ENCODE measurements around the gene GNL1. TPM values are rescaled to one million over a fixed set of nuclear protein-coding genes. Genes with fewer than 3 reads are reported as not detected.
A peak's percentile ranks its signal among the peaks of the same experiment; 100 is the strongest.

The GNL1 gene
- total RNA-seq, 6 experiments from 2014 or later = 5.1 to 25.6 (median 19.8) TPM

DNA sequence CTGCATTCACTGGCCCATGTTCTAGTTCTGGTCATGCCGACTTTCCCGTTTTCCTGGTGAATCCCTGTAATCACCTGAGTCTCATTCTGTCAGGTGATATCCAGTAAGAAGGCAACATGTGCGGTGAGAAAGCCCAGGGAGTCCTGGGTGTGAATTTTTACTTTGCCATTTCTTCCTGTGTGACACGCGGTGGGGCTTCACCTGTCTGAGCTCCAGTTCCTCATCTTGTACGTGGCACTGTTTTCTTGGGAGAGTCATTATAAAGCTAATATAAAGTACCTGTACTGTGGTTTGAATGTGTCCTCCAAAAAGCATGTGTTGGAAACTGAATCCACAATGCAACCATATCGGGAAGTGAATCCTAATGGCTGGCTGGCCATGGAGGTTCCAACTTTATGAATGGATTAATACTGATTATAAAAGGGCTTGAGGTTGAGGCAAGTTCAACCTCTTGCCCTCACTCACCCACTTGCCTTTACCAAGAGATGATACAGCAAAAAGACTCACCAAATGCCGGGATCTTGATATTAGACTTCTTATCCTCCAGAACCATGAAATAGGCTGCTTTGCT, 61.9 kb downstream of the GNL1 start:
- 75% methylated on average over 8 of the region's 8 CpGs for WGBS (ENCODE audit: insufficient coverage, low coverage, low lambda C conversion rate, missing lambda C conversion rate)
- Histone ChIP-seq H3K4me3 (no peak overlapping the region), H3K9me3 (no peaks in the 10 kb centered on the region), H3K27ac (peak overlapping the region in 1 of 3 donors; percentile 18), H3K27me3 (no peaks in the 10 kb centered on the region), H3K4me1 (peaks cover 0 to 8% (median 4%) of the 10 kb centered on the region in 4 donors), H3K36me3 (peaks cover 5 to 39% (median 24%) of the 10 kb centered on the region in 4 donors)
- DNase-seq = no peak
- ATAC-seq = no peak
- TF ChIP-seq, protein P1, sequence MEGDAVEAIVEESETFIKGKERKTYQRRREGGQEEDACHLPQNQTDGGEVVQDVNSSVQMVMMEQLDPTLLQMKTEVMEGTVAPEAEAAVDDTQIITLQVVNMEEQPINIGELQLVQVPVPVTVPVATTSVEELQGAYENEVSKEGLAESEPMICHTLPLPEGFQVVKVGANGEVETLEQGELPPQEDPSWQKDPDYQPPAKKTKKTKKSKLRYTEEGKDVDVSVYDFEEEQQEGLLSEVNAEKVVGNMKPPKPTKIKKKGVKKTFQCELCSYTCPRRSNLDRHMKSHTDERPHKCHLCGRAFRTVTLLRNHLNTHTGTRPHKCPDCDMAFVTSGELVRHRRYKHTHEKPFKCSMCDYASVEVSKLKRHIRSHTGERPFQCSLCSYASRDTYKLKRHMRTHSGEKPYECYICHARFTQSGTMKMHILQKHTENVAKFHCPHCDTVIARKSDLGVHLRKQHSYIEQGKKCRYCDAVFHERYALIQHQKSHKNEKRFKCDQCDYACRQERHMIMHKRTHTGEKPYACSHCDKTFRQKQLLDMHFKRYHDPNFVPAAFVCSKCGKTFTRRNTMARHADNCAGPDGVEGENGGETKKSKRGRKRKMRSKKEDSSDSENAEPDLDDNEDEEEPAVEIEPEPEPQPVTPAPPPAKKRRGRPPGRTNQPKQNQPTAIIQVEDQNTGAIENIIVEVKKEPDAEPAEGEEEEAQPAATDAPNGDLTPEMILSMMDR (IDR thresholded peaks at IDR 0.05) = no peak
- no peak for TF ChIP-seq POLR2A (IDR thresholded peaks at IDR 0.05)
- intact Hi-C loops (cut with DNase I) = no loop called here

DNA sequence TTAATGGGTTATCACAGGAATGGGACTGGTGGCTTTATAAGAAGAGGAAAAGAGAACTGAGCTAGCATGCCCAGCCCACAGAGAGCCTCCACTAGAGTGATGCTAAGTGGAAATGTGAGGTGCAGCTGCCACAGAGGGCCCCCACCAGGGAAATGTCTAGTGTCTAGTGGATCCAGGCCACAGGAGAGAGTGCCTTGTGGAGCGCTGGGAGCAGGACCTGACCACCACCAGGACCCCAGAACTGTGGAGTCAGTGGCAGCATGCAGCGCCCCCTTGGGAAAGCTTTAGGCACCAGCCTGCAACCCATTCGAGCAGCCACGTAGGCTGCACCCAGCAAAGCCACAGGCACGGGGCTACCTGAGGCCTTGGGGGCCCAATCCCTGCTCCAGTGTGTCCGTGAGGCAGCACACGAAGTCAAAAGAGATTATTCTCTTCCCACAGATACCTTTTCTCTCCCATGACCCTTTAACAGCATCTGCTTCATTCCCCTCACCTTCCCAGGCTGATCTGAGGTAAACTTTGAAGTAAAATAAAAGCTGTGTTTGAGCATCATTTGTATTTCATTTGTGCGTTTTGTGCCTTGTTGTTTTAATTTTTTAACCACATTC, 62.5 kb downstream of the GNL1 start:
- DNase-seq (no peak), ATAC-seq (no peak)
- Histone ChIP-seq H3K9me3 (no peaks in the 10 kb centered on the region), H3K27me3 (no peaks in the 10 kb centered on the region), H3K4me3 (no peak overlapping the region), H3K27ac (peak overlapping the region in 1 of 3 donors; percentile 18), H3K4me1 (peaks cover 0 to 8% (median 4%) of the 10 kb centered on the region in 4 donors), H3K36me3 (peaks cover 5 to 39% (median 24%) of the 10 kb centered on the region in 4 donors)
- intact Hi-C loops (cut with DNase I) = no loop called here
- TF ChIP-seq, protein P1 (IDR thresholded peaks at IDR 0.05) = no peak
- TF ChIP-seq POLR2A (IDR thresholded peaks at IDR 0.05) = no peak
- WGBS (ENCODE audit: insufficient coverage, low coverage, low lambda C conversion rate, missing lambda C conversion rate) = 39% methylated on average over 2 of the region's 8 CpGs

DNA sequence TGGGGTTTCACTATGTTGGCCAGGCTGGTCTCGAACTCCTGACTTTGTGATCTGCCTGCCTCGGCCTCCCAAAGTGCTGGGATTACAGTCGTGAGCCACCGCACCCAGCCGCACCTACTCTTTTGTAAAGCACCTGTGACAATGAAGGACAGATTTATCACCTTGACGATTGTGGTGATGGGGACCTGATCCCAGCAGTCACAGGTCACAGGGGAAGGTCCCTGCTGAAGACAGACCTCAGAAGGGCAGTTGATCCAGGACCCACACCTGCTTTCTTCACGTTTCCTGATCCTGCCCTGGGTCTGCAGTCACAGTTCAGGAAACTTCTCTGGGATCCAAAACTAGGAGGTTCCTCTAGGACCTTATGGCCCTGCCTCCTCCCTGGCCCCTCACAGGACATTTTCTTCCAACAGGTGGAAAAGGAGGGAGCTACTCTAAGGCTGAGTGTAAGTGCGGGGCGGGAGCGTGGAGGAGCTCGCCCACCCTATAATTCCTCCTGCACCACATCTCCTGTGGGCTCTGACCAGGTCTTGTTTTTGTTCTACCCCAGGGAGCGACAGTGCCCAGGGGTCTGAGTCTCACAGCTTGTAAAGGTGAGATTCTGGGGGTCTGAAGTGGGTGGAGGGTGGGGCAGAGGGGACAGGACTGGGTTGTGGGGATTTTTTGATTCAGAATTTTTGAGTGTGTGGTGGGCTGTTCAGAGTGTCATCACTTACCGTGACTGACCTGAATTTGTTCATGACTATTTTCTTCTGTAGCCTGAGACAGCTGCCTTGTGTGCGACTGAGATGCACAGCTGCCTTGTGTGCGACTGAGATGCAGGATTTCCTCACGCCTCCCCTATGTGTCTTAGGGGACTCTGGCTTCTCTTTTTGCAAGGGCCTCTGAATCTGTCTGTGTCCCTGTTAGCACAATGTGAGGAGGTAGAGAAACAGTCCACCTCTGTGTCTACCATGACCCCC, 64.0 kb downstream of the GNL1 start:
- Histone ChIP-seq H3K4me3 (peak overlapping the region; percentile 81 to 93 (median 89)), H3K9me3 (no peaks in the 10 kb centered on the region), H3K4me1 (peaks cover 0 to 8% (median 4%) of the 10 kb centered on the region in 4 donors), H3K27ac (peak overlapping the region in 1 of 3 donors; percentile 93), H3K36me3 (peaks cover 5 to 39% (median 24%) of the 10 kb centered on the region in 4 donors), H3K27me3 (no peaks in the 10 kb centered on the region)
- intact Hi-C loops (cut with DNase I) = no loop called here
- WGBS (ENCODE audit: insufficient coverage, low coverage, low lambda C conversion rate, missing lambda C conversion rate) = 59% methylated on average over 7 of the region's 16 CpGs
- TF ChIP-seq, protein P1 (IDR thresholded peaks at IDR 0.05) = no peak
- TF ChIP-seq POLR2A (IDR thresholded peaks at IDR 0.05) = no peak
- ATAC-seq = no peak
- DNase-seq = no peak

MicroRNA genes within 50 kb of the gene (microRNA counts, 767-probe panel; counts per million panel counts)
- microRNA hsa-miR-877-5p = 237 counts per million

Small RNA genes within 50 kb of the gene (microRNA-seq; reads per million reads assigned to microRNA genes)
- gene MIR877 = 25.7 to 32.2 reads per million in 2 donors

Small RNA genes within 50 kb of the gene (small RNA-seq; reads per million reads assigned to genes)
- gene MIR877 = 1.1 to 2.3 reads per million in 2 experiments

Other genes starting within 250 kb of the GNL1 start
- 1 to 10 TPM; 3.3 to 7.5 (median 5.7) TPM for gene TRIM39, start 229.6 kb downstream of the GNL1 start, total RNA-seq
- gene RPP21, start 211.3 kb downstream of the GNL1 start, total RNA-seq = 10 to 100 TPM; 13.8 to 49.5 (median 16.3) TPM
- gene HLA-E, start 67.0 kb downstream of the GNL1 start, total RNA-seq = 100 to 1,000 TPM; 116 to 257 (median 183) TPM
- 1 to 10 TPM; 2.3 to 3.8 (median 2.6) TPM for gene PRR3, start 806 bp upstream of the GNL1 start, total RNA-seq
- 10 to 100 TPM; 23.3 to 35.2 (median 26.8) TPM for gene ABCF1, start 15.0 kb upstream of the GNL1 start, total RNA-seq
- gene PPP1R10, start 60.8 kb upstream of the GNL1 start, total RNA-seq = 10 to 100 TPM; 19.0 to 45.1 (median 32.4) TPM
- 10 to 100 TPM; 43.3 to 73.9 (median 56.2) TPM for gene MRPS18B, start 61.4 kb upstream of the GNL1 start, total RNA-seq
- gene ATAT1, start 70.4 kb upstream of the GNL1 start, total RNA-seq = 1 to 10 TPM; 2.4 to 6.6 (median 4.4) TPM
- gene C6orf136, start 90.6 kb upstream of the GNL1 start, total RNA-seq = 10 to 100 TPM in 4 of 6 experiments, 1 to 10 TPM in 2; 8.2 to 14.1 (median 11.0) TPM
- 10 to 100 TPM; 12.3 to 17.8 (median 14.4) TPM for gene DHX16, start 116.5 kb upstream of the GNL1 start, total RNA-seq
- 10 to 100 TPM in 4 of 6 experiments, 1 to 10 TPM in 2; 6.7 to 29.1 (median 12.9) TPM for gene PPP1R18, start 130.2 kb upstream of the GNL1 start, total RNA-seq
- gene NRM, start 134.5 kb upstream of the GNL1 start, total RNA-seq = 1 to 10 TPM; 1.2 to 2.7 (median 1.9) TPM
- gene MDC1, start 160.8 kb upstream of the GNL1 start, total RNA-seq = 10 to 100 TPM in 4 of 6 experiments, 1 to 10 TPM in 2; 8.8 to 15.5 (median 12.1) TPM
- 100 to 1,000 TPM; 150 to 268 (median 241) TPM for gene TUBB, start 163.9 kb upstream of the GNL1 start, total RNA-seq
- gene FLOT1, start 186.2 kb upstream of the GNL1 start, total RNA-seq = 10 to 100 TPM; 37.1 to 92.2 (median 73.5) TPM
- gene IER3, start 188.1 kb upstream of the GNL1 start, total RNA-seq = 10 to 100 TPM in 3 of 6 experiments, 1 to 10 TPM in 3; 2.8 to 72.3 (median 24.5) TPM